Measurements from ENCODE around the gene CYP3A4.

The CYP3A4 gene

GRCh38 chr7:99790407-99790806 lies 6.4 kb upstream of the CYP3A4 start:
- Histone ChIP-seq H3K27me3 (ENCODE audit: control insufficient read depth, low read length) (peaks cover 8% of the 10 kb centered on the region; the same call in 1 of the 2 replicates), H3K4me3 (ENCODE audit: low read length) (no peak overlapping the region), H3F3A (ENCODE audit: control insufficient read depth, insufficient read depth) (no peaks in the 10 kb centered on the region), H3K9me2 (replicated peaks; ENCODE audit: control insufficient read depth, low read length) (no peaks in the 10 kb centered on the region), H3K27ac (ENCODE audit: low read depth, low read length) (no peak overlapping the region), H3K79me2 (ENCODE audit: control insufficient read depth, low read length) (no peaks in the 10 kb centered on the region), H3K36me3 (ENCODE audit: control insufficient read depth, low read length) (no peaks in the 10 kb centered on the region), H3K9me3 (ENCODE audit: control insufficient read depth, insufficient read depth, low read length) (no peaks in the 10 kb centered on the region), H3K4me1 (ENCODE audit: control insufficient read depth, low read length) (no peaks in the 10 kb centered on the region), H3K4me2 (ENCODE audit: low read length) (no peak overlapping the region), H4K20me1 (ENCODE audit: control insufficient read depth, insufficient read depth, low read depth, low read length) (no peaks in the 10 kb centered on the region)
- TF ChIP-seq EZH2phosphoT487 (IDR thresholded peaks at IDR 0.05; ENCODE audit: borderline replicate concordance, low read length) = no peak
- no peak for TF ChIP-seq CTCF (IDR thresholded peaks at IDR 0.05; ENCODE audit: low read depth, low read length, poor library complexity, severe bottlenecking)

- Histone ChIP-seq H3K4me1 (ENCODE audit: control insufficient read depth, low read length) (no peaks in the 10 kb centered on the region), H3K27me3 (ENCODE audit: control insufficient read depth, low read length) (peaks cover 11% of the 10 kb centered on the region; the same call in 1 of the 2 replicates), H3K9me3 (ENCODE audit: control insufficient read depth, insufficient read depth, low read length) (no peaks in the 10 kb centered on the region), H3F3A (ENCODE audit: control insufficient read depth, insufficient read depth) (no peaks in the 10 kb centered on the region), H3K4me2 (ENCODE audit: low read length) (no peak overlapping the region), H3K79me2 (ENCODE audit: control insufficient read depth, low read length) (no peaks in the 10 kb centered on the region), H4K20me1 (ENCODE audit: control insufficient read depth, insufficient read depth, low read depth, low read length) (no peaks in the 10 kb centered on the region), H3K36me3 (ENCODE audit: control insufficient read depth, low read length) (no peaks in the 10 kb centered on the region), H3K4me3 (ENCODE audit: low read length) (no peak overlapping the region), H3K9me2 (replicated peaks; ENCODE audit: control insufficient read depth, low read length) (no peaks in the 10 kb centered on the region), H3K27ac (ENCODE audit: low read depth, low read length) (no peak overlapping the region)
- no peak for TF ChIP-seq EZH2phosphoT487 (IDR thresholded peaks at IDR 0.05; ENCODE audit: borderline replicate concordance, low read length)
- no peak for TF ChIP-seq CTCF (IDR thresholded peaks at IDR 0.05; ENCODE audit: low read depth, low read length, poor library complexity, severe bottlenecking)
Measured at GRCh38 chr7:99789441-99790070, 5.6 kb upstream of the CYP3A4 start.

DNA sequence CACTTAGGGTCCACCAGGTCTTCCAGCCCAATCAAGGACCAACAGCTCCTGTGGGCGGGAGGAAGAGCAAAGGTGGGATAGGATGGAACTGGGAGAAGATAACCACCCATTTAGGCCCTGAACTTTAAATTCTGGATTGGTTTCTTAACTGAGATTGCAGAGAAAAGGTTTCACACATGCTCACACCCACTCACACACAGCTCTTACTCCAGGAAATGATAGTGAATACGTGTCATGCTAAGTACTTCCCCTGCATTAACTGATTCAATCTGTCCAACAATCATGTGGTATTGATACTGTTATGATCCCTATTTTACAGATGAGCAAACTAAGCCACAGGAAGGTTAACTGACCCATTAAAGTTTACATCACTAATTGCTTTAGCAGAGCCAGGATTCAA lies 4.6 kb upstream of the CYP3A4 start:
- no peaks in the 10 kb centered on the region for H3K36me3 ChIP-seq (ENCODE audit: control insufficient read depth, low read length)
- H4K20me1 ChIP-seq (ENCODE audit: control insufficient read depth, insufficient read depth, low read depth, low read length) = no peaks in the 10 kb centered on the region
- TF ChIP-seq CTCF (IDR thresholded peaks at IDR 0.05; ENCODE audit: low read depth, low read length, poor library complexity, severe bottlenecking) (no peak), EZH2phosphoT487 (IDR thresholded peaks at IDR 0.05; ENCODE audit: borderline replicate concordance, low read length) (no peak)
- no peaks in the 10 kb centered on the region for H3K79me2 ChIP-seq (ENCODE audit: control insufficient read depth, low read length)
- H3K4me3 ChIP-seq (ENCODE audit: low read length) = no peak overlapping the region
- H3K4me1 ChIP-seq (ENCODE audit: control insufficient read depth, low read length) = no peaks in the 10 kb centered on the region
- no peak overlapping the region for H3K4me2 ChIP-seq (ENCODE audit: low read length)
- peaks cover 11% of the 10 kb centered on the region; the same call in 1 of the 2 replicates for H3K27me3 ChIP-seq (ENCODE audit: control insufficient read depth, low read length)
- no peaks in the 10 kb centered on the region for H3F3A ChIP-seq (ENCODE audit: control insufficient read depth, insufficient read depth)
- H3K9me3 ChIP-seq (ENCODE audit: control insufficient read depth, insufficient read depth, low read length) = no peaks in the 10 kb centered on the region
- no peak overlapping the region for H3K27ac ChIP-seq (ENCODE audit: low read depth, low read length)
- H3K9me2 ChIP-seq (replicated peaks; ENCODE audit: control insufficient read depth, low read length) = no peaks in the 10 kb centered on the region
